Fibroblast of skin of left biceps (primary cell): Measurements from ENCODE around the gene ABHD8.

Experiments
- DNase-seq, 2 experiments: peaks; one replicate each; pipeline ENCODE4 v3.0.0-alpha.2; 2013; ENCODE audit warnings: low read depth in 2 of 2

ABHD8 gene

DNA sequence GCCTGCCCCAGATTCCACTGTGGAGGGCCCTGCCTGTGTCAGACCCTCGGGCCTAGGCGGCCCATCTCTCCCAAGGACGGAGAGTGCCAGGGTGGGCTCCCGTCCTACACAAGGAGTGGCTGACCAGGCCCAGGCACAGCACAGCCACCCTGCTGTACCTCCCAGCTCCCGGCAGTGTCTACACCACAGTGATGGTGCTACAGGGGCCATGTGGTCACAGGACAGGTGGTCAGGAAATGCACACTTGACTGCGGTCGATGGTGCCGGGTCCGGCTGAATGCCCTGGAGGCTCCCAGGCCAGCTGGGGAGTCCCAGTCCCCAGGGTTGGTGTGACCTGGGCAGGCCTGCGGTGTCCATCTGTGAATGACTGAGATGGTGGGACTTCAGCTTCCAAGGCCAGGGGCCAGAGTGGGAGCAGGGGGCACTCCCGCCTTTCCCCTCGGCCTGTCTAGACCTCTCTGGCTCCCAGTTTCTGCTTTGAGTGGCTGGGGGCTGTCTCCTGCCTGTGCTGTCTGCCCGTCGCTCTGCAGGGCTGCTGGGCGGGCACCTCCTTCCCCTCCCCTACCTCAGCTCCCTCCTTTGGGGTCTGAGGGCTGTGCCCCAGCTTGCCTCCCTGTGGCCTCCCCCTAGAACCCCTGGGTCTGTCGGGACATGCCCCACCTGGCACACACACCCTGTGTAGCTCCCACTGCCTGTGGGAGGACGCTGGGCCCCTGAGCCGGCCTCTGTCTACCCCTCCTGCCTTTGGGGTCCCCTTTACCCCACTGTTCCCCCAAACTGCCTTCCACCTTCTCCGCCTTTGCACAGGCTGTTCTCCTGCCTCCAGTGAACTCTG, 18.6 kb upstream of the ABHD8 start:
- DNase-seq: no peak

DNA sequence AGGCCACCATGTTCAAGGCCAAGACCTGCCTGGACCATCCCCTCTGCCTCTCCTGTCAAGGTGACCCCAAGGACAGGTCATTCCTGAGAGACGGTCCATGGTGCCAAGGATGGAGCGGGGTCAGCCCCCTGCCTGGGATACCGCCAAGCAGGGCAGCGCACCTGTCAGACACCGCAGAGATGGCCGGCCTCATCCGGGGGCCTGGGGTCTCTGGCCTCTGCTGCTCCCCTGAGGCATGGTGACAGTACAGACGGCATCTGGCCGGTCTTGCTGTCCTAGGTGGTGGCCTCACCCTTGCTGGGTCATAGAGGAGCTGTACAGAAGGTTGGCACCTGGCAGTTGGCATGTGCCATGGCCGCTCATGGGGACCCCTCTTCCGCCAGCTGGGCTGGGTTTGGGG, 17.2 kb upstream of the ABHD8 start:
- DNase-seq: no peak

DNA sequence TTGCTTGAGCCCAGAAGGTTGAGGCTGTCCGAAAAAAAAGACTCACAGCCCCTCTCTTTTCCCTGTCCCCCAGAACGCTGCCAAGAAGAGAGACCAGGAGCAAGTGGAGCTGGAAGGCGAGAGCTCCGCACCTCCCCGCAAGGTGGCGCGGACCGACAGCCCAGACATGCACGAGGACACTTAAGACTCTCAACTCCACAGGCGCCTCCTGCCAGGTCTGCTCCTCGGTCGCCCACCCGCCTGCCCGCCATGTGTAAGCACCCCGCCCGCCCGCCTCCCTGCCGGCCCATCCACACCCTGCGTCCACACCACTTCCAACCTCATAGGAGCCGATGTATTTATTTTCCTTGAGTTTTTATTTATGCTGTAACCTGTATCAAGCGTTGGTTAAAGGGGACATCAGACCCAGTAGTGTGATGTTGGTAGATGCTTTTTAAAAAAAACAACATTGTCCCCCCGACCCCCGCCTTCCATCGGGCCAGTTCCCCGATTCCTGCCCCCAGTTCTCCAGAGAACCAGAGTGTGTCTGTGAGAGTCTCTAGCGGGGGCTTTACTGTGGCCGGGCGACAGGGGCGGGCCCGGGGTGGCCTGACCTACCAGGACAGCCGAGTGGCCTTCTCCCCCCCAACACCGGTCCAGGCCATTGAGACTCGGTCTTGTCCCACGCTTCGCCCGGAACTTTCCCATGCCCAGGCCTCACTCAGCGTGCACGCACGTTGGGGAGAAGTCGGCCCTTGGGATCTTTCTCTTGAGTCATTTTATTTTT, 16.4 kb upstream of the ABHD8 start:
- no peak for DNase-seq

DNA sequence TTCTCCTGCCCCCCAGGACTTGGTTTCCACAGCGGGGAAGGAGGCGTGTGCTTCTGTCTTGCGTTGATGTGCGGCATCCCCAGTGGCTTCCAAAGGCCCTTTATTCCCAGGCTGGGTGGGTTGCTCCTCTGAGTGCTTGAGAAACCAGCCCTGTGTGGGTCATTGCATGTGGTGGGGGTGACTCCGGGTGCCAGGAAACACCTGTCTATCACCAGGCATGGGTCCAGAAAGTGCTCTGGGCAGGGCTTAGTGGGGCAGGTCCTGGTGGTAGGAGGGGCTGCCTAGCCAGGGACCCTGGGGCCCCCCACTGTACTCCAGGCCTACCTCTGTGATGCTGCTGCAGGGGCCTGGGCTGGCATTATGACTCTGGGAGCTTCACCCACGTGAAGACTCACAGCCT, 15.7 kb upstream of the ABHD8 start:
- no peak for DNase-seq

DNA sequence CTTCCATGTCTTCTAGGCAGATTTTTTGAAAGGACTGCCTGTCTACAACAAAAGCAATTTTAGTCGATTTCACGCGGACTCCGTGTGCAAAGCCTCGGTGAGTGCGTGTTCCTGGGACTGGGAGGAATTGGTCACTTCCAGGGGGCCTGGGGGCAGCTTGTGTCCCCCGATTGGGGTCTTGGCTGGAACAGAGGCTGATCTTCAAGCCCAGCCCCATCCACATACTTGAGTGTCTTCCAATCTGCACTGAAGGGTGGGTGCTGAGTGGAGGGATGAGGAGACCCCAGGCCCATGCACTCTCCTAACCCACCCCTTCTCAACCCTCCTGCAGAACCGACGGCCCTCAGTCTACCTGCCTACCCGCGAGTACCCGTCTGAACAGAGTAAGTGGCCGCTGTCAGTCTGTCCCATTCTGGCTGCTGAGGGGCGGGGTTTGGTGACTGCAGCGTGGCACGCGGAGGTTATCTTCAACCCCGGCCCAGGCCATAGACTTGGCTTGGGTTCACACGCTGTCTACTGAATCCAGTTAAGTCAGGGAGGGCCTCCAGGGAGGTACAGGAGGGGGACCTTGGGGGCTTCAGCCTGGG, 10.9 kb upstream of the ABHD8 start:
- DNase-seq: no peak

DNA sequence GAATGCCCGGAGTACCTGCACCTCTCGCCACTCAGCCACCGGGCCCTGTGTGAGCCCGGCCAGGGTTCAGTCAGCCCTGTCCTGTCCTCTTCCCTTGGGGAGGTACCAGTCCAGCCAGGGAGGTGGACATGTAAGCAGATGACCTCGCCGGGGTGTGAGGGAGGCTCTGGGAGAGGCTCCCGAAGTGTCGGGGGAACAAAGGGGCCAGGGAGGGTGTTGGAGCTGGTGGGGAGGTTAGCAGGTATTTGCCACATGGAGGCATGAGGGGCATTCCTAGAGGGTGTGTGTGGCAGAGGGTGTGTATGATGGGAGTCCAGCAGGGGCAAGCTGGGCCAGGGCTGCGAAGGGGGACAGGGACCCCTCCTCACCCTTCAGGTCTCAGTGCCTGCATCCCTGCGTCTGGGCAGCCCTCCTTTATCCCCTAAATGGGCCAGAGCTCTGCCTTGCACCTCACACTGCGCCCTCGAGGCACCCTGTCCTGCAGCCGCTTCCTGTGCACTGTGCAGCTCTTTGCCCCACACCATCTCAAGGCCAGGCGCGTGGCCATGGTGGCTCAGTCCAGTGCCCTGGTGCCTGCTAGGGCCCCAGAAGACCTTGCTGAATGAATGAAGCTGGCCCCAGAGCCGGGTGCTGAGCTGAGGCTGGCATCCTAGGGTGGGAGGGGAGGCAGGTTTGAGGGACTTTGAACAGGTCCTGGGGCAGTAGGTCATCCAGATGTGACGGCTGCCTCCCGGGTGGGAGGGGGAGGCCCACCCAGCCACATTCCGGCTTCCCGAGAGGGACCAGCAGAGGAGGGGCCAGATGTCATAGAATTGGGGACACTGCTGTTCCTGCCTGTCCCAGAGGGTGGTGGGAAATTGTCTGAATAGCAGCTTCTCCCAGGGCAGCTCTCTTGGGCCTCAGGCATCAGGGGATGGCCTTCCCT, 9.2 kb upstream of the ABHD8 start:
- DNase-seq: no peak

DNA sequence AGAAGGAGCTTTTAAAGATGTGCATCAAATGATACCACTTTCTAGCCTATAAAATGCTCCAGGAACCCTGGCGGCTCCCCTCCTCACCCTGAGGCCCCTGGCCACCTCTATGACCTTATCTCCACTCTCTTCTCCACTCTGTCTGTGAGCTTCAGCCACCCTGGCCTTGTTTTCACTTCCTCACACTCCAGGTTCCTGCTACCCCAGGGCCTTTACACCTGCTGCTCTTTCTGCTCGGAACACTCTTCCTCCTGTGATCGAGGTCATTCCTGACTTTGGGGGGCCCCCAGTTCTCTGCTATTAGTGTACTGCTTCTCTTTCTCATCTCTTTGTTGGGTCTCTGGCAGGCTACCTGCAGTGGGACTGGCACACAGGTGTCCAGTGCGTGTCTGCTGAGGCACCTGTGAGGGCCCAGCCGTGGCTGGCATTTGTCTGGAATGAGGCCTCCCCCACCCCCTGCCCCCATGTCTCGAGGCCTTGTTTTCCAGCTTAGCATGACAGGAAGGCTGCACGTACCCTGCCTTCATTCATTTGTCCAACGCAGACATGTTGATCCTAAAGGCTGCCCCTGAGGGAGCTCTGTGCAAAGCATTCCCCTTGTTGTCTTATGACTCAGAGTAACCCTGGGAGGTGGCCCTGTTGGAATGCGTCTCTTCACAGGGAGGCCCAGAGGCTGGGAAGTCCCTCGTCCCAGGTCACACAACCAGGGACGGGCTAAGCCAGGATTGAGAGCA, 8.4 kb upstream of the ABHD8 start:
- no peak for DNase-seq

DNA sequence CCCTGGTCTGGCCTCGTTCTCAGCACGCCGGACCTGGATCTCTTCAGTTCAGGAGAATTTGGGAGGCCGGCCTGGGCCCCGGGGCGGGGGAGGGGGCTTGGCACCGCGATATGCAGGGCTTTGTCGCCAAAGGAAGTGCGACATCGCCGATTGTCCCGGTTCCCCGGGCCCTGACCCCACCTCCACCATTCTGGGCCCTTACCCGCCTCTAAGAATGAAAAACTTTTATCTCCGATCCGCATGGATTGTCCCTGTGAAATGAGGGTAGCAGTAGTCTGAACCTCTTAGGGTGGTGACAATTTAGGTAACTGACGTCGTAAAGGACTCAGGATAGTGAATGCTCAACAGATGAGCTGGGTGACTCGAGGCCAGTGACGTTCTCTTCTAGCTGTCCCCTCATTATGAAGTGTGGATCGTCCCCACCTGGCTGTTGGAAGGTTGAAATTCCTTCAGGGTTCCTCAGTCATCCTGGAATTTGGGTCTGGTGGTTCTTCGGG, 6.8 kb upstream of the ABHD8 start:
- DNase-seq: no peak

DNA sequence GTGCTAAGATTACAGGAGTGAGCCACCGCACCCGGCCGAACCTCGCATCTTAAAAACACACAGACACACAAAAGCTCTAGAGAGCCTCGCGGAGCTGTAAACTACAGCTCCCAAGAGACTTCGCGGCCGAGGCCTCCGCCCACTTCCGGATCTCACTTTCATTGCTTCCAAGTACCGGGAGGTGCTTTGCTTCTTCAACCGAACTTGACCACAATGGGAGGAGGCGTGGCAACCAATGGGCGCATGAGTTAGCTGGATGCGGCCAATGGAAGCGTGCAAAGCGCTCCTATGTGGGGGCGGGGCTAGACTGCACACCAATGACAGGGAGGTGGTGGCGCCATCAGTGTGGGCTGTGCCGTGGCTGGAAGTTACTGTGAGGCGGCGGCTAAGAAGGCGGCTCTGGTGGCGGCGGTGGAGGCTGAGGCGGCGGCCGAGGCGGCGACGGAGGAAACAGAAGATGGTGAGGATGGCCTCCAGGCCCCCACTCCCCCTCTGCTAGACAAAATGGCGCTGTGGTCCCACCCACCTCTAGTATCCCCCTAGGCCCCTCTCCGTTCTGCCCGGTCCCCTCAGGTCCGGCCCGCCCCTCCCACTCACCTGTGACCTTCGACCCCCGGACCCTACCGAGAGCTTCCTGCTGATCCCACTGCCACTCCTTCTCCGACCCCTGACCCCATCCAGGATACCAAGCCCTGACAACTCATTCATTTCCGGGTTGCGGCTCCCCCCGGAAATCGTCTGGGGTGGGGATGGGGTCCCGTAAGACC, 6.2 kb upstream of the ABHD8 start, which contains the start of gene DDA1:
DDA1 (plus strand) TSS at position 366 of the 767 bp plus-strand sequence; CDS start at position 458, 92 bp downstream.
- DNase-seq: peak; percentile 100

DNA sequence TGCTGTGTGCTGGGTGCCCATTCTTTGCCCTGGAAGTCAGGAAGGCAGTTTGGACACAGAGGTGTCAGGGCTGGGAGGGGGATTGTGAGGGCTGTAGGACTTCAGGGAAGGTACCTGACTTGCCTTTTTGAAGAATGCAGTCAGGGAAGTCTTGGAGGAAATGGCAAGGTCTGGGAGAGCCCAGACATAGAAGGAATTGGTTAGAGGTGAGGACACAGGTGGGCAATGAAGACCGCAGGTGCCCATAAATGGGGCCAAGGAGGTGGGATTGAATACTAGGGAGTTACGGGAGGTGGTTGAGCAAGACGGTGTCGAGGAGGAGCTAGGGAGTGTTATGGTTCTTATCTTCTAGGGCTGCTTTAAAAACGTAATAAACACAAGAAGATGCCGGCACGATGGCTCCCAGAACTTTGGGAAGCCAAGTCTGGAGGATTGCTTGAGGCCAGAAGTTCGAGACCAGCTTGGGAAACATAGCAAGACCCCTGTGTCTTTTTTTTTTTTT, 4.7 kb upstream of the ABHD8 start:
- no peak for DNase-seq

DNA sequence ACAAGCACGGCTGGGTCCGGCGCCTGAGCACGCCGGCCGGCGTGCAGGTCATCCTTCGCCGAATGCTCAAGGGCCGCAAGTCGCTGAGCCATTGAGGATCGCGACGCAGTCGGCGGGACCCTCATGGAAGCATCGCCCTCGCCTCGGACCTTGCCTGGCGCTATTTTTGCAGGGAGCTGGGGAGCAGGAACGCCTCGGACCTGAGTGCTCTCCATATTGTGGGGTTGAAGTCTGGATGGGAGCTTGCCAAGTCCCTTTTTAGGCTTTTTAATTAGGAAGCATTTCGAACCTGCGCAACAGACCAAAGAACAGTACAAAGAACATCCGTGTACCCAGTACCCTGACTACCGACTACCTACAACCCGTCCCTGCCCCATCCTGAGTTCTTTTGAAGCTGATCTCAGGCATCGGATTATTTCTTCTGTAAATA, 3.1 kb upstream of the ABHD8 start:
- no peak for DNase-seq

DNA sequence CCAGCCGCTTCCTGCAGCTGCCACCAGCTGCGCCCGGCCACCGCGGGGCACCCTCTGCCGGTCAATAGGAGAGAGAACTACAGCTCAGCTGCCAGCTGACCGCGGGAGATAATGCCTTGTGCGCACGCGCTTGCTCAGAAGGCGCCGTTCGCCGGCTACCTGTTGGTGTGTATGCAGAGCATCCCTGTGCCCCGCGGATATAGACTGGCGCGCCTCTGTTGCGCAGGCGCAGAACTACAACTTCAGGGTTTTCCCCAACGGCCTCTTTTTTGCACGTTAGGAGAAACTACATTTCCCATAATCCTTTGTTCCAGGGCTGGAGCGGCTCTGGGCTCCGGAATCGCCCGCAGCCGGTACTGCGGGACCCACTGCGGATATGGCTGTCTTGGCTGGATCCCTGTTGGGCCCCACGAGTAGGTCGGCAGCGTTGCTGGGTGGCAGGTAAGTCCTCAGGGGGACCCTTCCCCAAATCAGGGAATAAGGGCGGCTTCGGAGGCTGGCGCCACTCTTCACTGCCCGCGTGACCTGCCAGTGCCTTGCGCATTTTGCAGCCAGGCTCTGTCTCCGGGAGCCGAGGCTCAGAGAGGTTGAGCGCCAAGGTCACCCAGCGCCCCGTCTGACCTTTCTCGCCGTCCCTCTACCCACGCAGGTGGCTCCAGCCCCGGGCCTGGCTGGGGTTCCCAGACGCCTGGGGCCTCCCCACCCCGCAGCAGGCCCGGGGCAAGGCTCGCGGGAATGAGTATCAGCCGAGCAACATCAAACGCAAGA, 2.5 kb upstream of the ABHD8 start, which contains the start of gene MRPL34:
MRPL34 (plus strand) TSS at position 356 of the 768 bp plus-strand sequence; CDS start at position 377, 21 bp downstream.
- peak; percentile 94 to 95 for DNase-seq

DNA sequence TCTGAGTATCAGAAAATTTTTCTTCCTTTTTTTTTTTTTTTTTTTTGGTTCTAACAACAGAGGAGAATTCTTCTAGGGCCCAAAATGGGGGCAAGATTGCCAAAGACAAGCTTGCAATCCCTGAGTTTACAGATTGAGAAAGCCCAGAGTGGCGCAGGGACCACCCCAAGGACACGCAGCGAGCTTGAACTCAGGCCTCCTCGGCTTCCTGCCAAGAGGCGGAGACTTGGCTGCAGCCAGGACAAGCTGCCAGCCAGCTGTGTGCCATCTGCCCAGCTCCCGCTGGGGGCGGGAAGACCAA, 1.9 kb upstream of the ABHD8 start:
- DNase-seq: no peak

DNA sequence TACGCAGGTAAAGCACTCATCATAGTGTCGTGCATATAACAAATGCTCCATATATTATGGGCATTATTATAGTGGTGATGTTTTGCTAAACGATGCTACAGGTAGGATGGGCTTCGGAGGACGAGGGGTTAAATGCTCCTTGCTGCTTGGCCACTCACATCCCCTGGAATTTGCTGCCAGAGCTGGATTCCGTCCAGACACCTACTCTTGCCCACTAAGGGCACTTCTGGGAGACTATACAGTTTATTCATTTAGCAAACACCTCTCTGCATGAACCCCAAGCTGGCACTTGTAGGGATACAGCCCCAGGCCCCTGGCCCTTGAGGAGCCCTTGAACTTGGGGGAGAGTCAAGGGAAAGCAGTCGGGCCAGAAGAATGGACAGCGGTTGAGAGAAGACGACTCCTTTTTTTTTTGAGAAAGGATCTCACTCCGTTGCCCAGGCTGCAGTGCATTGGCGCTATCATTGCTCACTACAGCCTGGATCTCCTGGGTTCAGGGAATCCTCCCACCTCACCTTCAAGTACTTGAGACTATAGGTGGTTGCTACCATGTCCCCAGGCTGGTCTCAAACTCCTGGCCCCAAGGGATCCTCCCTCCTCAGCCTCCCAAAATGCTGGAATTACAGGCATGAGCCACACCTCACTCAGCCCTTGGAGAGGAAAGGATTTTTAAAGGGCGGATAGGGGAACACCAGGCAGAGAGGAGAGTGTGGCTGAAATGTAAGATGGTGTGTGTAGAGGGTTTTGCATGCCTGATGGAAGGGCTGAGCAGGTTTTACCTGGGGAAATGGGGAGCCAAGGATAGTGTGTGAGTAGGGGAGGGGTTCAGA, 1.4 kb upstream of the ABHD8 start:
- no peak for DNase-seq

DNA sequence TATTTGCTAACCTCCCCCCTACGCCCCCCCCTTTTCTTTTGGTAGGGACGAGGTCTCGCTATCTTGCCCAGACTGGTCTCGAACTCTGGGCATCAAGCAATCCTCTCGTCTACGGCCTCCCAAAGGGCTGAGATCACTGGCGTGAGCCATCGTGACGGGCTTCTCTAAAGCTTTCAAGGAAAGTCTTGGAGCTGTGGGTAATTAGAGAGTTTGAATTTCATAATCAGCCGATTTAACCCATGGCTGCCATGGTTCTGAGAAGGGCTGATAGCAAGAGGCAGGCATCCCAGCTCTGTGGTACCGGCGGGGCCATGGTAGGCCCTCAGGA, 679 bp upstream of the ABHD8 start:
- DNase-seq: no peak

DNA sequence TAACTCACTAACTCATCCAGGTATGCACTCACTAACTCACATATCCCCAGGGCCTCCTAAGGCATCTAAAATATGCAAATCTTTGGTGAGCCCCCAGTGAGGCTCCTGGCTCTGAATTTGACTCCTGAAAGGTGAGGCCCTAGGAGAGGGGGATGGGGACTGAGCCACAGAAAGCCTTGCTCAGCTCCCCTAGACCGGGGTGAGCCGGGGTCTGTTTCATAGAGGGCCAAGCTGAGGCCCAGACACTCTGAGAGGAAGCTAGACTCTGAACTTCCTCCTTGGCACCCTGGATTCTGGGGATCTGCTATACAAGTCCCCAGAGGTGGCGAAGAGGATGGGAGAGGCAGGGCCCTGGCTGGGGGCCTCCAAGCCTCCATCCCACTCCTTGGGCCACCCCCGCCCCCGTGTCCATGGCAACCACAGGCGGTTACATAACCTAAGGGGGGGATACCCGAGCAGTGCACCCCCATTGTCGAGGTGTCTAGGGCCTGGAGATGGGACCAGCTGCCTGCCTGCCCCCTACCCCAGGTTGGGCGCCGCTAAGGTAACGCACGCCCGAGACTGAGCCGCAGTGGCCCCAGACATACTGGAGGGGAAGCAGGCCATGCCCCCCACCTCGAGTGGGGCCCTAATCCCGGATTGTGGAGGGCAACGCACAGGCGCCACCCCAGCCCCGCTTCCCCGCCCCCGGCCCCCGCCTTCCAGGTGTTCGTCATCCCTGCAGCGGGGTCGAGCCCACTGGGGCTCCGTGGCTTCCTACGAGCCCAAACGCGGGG, 646 bp downstream of the ABHD8 start:
- DNase-seq: no peak

DNA sequence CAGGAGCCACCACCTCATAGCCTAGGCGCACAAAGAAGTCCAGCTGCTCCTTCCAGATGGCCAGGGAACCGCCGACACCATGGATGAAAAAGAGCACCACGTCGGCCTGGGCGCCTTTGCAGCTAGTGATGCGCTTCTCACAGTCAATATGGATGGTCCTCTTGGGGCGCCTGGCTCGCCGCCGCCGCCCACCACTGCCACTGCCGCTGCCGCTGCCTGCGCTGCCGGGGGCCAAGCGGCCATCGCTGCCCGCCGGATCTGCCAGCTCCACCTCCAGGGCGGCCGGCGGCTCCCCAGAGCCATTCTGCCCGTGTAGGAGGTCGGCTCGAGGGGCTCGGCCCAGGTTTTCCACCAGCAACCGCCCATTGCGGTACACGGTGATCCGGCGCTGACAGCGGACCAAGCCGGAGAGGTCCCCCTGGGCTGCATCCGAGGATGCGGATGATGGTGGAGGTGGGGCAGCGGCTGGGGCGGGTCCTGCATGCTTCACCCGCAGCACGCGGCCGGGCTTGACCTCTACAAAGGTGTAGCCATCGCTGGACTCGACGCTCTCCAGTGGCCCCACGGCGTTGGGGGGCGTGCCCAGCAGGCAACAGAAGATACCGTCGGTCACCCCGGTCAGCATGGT, 2.1 kb downstream of the ABHD8 start:
- no peak for DNase-seq
